Epidermal melanocyte (primary cell): ENCODE results near the gene MEGF9.

ENCODE experiments used
- DNase-seq: peaks from one replicate; pipeline ENCODE4 v3.0.0; 2011; ENCODE audit warnings: low spot score; ENCODE audit not compliant: insufficient read length

The MEGF9 gene

GRCh38 chr9:120707170-120707569, 7.1 kb downstream of the MEGF9 start:
- no peak for DNase-seq

GRCh38 chr9:120705174-120705573, 9.1 kb downstream of the MEGF9 start:
- no peak for DNase-seq

GRCh38 chr9:120702075-120702474, 12.2 kb downstream of the MEGF9 start:
- DNase-seq: no peak

- DNase-seq: no peak
These were observed 13.0 kb downstream of the MEGF9 start for GRCh38 chr9:120701248-120701647.

GRCh38 chr9:120698766-120699165, 15.5 kb downstream of the MEGF9 start:
- no peak for DNase-seq

- DNase-seq: no peak
These were observed 16.8 kb downstream of the MEGF9 start for GRCh38 chr9:120697448-120697847.

- no peak for DNase-seq
These were observed 17.6 kb downstream of the MEGF9 start for GRCh38 chr9:120696551-120697230.

- DNase-seq: no peak
These were observed 19.7 kb downstream of the MEGF9 start for GRCh38 chr9:120694559-120694958.

- DNase-seq: no peak
These were observed 20.6 kb downstream of the MEGF9 start for GRCh38 chr9:120693700-120694008.

GRCh38 chr9:120692901-120693699, 21.2 kb downstream of the MEGF9 start:
- DNase-seq: no peak

- DNase-seq: no peak
These were observed 23.9 kb downstream of the MEGF9 start for GRCh38 chr9:120690372-120690771.

- no peak for DNase-seq
These were observed 24.4 kb downstream of the MEGF9 start for GRCh38 chr9:120689860-120690259.

GRCh38 chr9:120688758-120689157, 25.5 kb downstream of the MEGF9 start:
- no peak for DNase-seq

GRCh38 chr9:120683150-120683549, 31.1 kb downstream of the MEGF9 start:
- DNase-seq: no peak

- DNase-seq: no peak
These were observed 33.1 kb downstream of the MEGF9 start for GRCh38 chr9:120681121-120681520.

GRCh38 chr9:120680579-120680978, 33.7 kb downstream of the MEGF9 start:
- DNase-seq: no peak

GRCh38 chr9:120680161-120680560, 34.1 kb downstream of the MEGF9 start:
- no peak for DNase-seq

GRCh38 chr9:120677965-120678364, 36.3 kb downstream of the MEGF9 start:
- no peak for DNase-seq

GRCh38 chr9:120676767-120677402, 37.4 kb downstream of the MEGF9 start:
- DNase-seq: no peak

- no peak for DNase-seq
These were observed 45.9 kb downstream of the MEGF9 start for GRCh38 chr9:120668399-120668798.

GRCh38 chr9:120663950-120664349, 50.3 kb downstream of the MEGF9 start:
- DNase-seq: no peak

- DNase-seq: no peak
These were observed 50.9 kb downstream of the MEGF9 start for GRCh38 chr9:120663380-120663779.

- DNase-seq: no peak
These were observed 51.8 kb downstream of the MEGF9 start for GRCh38 chr9:120662513-120662912.
